GM19438 (cell line): ENCODE measurements around the gene OR6C76.

Source experiments
- ATAC-seq: cut with Tn5 transposase; IDR thresholded peaks from one replicate; pipeline ENCODE4 v1.9.1; 2021; ENCODE audit warnings: low read depth; ENCODE audit not compliant: unreplicated experiment

Gene OR6C76

GRCh38 chr12:55467836-55468235 is 41.8 kb downstream of the OR6C76 start:
- ATAC-seq, result no peak

DNA sequence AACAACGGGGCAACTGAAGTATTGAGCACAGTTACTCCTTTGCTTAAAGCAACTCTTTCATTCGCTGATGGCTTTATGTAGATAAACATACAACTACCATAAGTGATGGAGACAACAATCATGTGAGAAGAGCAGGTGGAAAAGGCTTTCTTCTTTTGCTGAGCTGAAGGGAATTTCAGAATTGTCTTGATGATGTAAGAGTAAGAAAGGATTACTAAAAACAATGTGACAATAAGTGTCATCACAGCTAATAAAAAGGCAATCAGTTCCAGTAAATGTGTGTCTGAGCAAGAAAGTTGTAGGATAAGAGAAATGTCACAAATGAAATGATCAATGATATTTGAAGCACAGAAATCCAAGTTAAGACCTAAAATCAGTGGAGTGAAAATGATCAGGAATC is 43.2 kb downstream of the OR6C76 start:
- no peak for ATAC-seq

DNA sequence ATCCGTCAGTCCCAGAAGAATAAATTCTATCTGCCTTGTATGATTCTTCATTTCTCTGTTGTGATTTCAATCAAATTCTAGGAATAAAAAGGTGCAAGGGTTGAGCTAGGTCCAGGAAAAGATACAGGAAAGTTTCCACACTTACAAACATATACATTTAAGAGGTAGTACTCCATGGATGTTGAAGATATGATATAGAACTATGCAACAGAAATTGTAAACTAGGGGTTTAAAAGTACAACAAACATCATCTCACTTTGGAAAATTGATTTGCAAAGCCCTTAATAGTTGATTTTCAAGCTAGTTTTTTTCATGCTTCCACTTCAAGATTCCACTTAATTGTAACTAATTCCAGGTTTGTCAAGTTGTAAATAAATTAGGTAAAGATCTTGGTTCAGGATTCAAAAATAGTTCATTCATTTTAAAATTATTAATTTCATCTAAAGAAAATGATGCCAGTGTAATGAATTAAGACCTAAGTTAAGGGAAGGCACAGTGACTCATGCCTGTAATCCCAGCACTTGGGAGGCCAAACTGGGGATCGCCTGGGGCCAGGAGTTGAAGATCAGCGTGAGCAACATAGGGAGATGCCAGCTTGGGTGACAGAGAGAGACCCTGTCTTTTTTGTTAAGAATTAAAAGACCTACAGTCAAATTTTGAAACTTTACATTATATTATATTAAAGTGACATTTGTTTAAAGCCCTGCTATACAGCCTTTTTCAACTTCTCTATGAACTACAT is 44.2 kb downstream of the OR6C76 start, which contains the start of gene OR6C70:
Gene OR6C70, minus strand, starts transcription at position 51 of the 742 bp plus-strand sequence. Its CDS starts 0 bp downstream, at position 51.
- ATAC-seq, result no peak

GRCh38 chr12:55472264-55472663 is 46.2 kb downstream of the OR6C76 start:
- no peak for ATAC-seq
